ENCODE results near the gene UHRF1.

DNA sequence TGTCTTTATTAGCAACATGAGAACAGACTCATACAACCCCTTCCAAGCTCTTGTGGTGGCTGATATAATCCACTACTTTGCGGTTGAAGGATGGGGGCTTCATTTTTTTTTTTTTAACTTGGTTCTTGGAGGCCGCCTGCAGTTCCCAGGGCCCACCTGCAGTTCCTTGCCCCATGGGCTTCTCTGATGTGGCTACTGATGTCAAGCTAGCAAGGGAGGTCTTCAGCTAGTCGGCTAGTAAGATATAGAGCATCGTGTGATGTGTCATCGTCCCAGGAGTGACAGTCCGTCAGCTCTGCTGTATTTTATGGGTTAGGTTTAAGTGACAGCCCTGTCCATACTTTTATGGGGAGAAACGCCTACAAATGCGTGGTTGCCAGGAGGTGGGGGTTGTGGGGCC lies 26.1 kb downstream of the UHRF1 start:
- TF ChIP-seq, protein P1, sequence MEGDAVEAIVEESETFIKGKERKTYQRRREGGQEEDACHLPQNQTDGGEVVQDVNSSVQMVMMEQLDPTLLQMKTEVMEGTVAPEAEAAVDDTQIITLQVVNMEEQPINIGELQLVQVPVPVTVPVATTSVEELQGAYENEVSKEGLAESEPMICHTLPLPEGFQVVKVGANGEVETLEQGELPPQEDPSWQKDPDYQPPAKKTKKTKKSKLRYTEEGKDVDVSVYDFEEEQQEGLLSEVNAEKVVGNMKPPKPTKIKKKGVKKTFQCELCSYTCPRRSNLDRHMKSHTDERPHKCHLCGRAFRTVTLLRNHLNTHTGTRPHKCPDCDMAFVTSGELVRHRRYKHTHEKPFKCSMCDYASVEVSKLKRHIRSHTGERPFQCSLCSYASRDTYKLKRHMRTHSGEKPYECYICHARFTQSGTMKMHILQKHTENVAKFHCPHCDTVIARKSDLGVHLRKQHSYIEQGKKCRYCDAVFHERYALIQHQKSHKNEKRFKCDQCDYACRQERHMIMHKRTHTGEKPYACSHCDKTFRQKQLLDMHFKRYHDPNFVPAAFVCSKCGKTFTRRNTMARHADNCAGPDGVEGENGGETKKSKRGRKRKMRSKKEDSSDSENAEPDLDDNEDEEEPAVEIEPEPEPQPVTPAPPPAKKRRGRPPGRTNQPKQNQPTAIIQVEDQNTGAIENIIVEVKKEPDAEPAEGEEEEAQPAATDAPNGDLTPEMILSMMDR (IDR thresholded peaks at IDR 0.05): no peak
- no peak for TF ChIP-seq POLR2A (IDR thresholded peaks at IDR 0.05)

Data from prostate gland (tissue), 2 donors.